ENCODE results near the gene CSNK1G3.
"Not testable (repeated sequence)": the region's sequence is repeated elsewhere in the genome, so short reads cannot be mapped to it uniquely, and the experiment has no call there.

Gene CSNK1G3

GRCh38 chr5:123617561-123617960 lies 105.6 kb downstream of the CSNK1G3 start:
- H3K4me3 ChIP-seq (ENCODE audit: low read depth, low read length) = no peak overlapping the region

GRCh38 chr5:123626051-123626450 lies 114.1 kb downstream of the CSNK1G3 start:
- Histone ChIP-seq H3K4me3 (ENCODE audit: low read depth, low read length) (no peak overlapping the region), H3K36me3 (ENCODE audit: control insufficient read depth, insufficient read depth, low read length) (no peaks in the 10 kb centered on the region), H3K4me1 (ENCODE audit: control insufficient read depth, insufficient read depth, low read length) (no peaks in the 10 kb centered on the region), H3K27me3 (ENCODE audit: control insufficient read depth, insufficient read depth, low read length) (no peaks in the 10 kb centered on the region), H3K9me3 (ENCODE audit: control insufficient read depth, insufficient read depth, low read length) (no peaks in the 10 kb centered on the region), H3K9ac (ENCODE audit: low read depth, low read length) (no peak overlapping the region)

More at GRCh38 chr5:123617561-123617960, 105.6 kb downstream of the CSNK1G3 start:
- Histone ChIP-seq H3K4me1 (ENCODE audit: control insufficient read depth, insufficient read depth, low read length) (no peaks in the 10 kb centered on the region), H3K9me3 (ENCODE audit: control insufficient read depth, insufficient read depth, low read length) (no peaks in the 10 kb centered on the region), H3K9ac (ENCODE audit: low read depth, low read length) (no peak overlapping the region), H3K27me3 (ENCODE audit: control insufficient read depth, insufficient read depth, low read length) (no peaks in the 10 kb centered on the region), H3K36me3 (ENCODE audit: control insufficient read depth, insufficient read depth, low read length) (no peaks in the 10 kb centered on the region)

- Histone ChIP-seq H3K9me3 (ENCODE audit: control insufficient read depth, insufficient read depth, low read length) (no peaks in the 10 kb centered on the region), H3K36me3 (ENCODE audit: control insufficient read depth, insufficient read depth, low read length) (no peaks in the 10 kb centered on the region)
These were observed 117.0 kb downstream of the CSNK1G3 start for GRCh38 chr5:123628860-123629544.

GRCh38 chr5:123636006-123636405 lies 124.0 kb downstream of the CSNK1G3 start:
- Histone ChIP-seq H3K36me3 (ENCODE audit: control insufficient read depth, insufficient read depth, low read length) (no peaks in the 10 kb centered on the region), H3K4me1 (ENCODE audit: control insufficient read depth, insufficient read depth, low read length) (no peaks in the 10 kb centered on the region), H3K4me3 (ENCODE audit: low read depth, low read length) (no peak overlapping the region), H3K27me3 (ENCODE audit: control insufficient read depth, insufficient read depth, low read length) (no peaks in the 10 kb centered on the region), H3K9me3 (ENCODE audit: control insufficient read depth, insufficient read depth, low read length) (no peaks in the 10 kb centered on the region), H3K9ac (ENCODE audit: low read depth, low read length) (no peak overlapping the region)

More at GRCh38 chr5:123628860-123629544, 117.0 kb downstream of the CSNK1G3 start:
- no peaks in the 10 kb centered on the region for H3K4me1 ChIP-seq (ENCODE audit: control insufficient read depth, insufficient read depth, low read length)
- no peak overlapping the region for H3K4me3 ChIP-seq (ENCODE audit: low read depth, low read length)
- H3K27me3 ChIP-seq (ENCODE audit: control insufficient read depth, insufficient read depth, low read length) = no peaks in the 10 kb centered on the region
- H3K9ac ChIP-seq (ENCODE audit: low read depth, low read length) = no peak overlapping the region

GRCh38 chr5:123637028-123637427 lies 125.1 kb downstream of the CSNK1G3 start:
- not testable (repeated sequence) for H3K4me1 ChIP-seq (ENCODE audit: control insufficient read depth, insufficient read depth, low read length); H3K9ac ChIP-seq (ENCODE audit: low read depth, low read length); H3K9me3 ChIP-seq (ENCODE audit: control insufficient read depth, insufficient read depth, low read length); H3K36me3 ChIP-seq (ENCODE audit: control insufficient read depth, insufficient read depth, low read length); H3K27me3 ChIP-seq (ENCODE audit: control insufficient read depth, insufficient read depth, low read length); H3K4me3 ChIP-seq (ENCODE audit: low read depth, low read length)

GRCh38 chr5:123639244-123639643 lies 127.3 kb downstream of the CSNK1G3 start:
- no peaks in the 10 kb centered on the region for H3K9me3 ChIP-seq (ENCODE audit: control insufficient read depth, insufficient read depth, low read length)
- no peak overlapping the region for H3K4me3 ChIP-seq (ENCODE audit: low read depth, low read length)
- H3K4me1 ChIP-seq (ENCODE audit: control insufficient read depth, insufficient read depth, low read length) = no peaks in the 10 kb centered on the region
- H3K9ac ChIP-seq (ENCODE audit: low read depth, low read length) = no peak overlapping the region
- H3K27me3 ChIP-seq (ENCODE audit: control insufficient read depth, insufficient read depth, low read length) = no peaks in the 10 kb centered on the region
- no peaks in the 10 kb centered on the region for H3K36me3 ChIP-seq (ENCODE audit: control insufficient read depth, insufficient read depth, low read length)

- Histone ChIP-seq H3K9ac (ENCODE audit: low read depth, low read length) (no peak overlapping the region), H3K4me3 (ENCODE audit: low read depth, low read length) (no peak overlapping the region), H3K4me1 (ENCODE audit: control insufficient read depth, insufficient read depth, low read length) (no peaks in the 10 kb centered on the region), H3K36me3 (ENCODE audit: control insufficient read depth, insufficient read depth, low read length) (no peaks in the 10 kb centered on the region), H3K27me3 (ENCODE audit: control insufficient read depth, insufficient read depth, low read length) (no peaks in the 10 kb centered on the region), H3K9me3 (ENCODE audit: control insufficient read depth, insufficient read depth, low read length) (no peaks in the 10 kb centered on the region)
These were observed 133.1 kb downstream of the CSNK1G3 start for GRCh38 chr5:123645024-123645603.

- H3K9ac ChIP-seq (ENCODE audit: low read depth, low read length) = no peak overlapping the region
- H3K4me1 ChIP-seq (ENCODE audit: control insufficient read depth, insufficient read depth, low read length) = no peaks in the 10 kb centered on the region
These were observed 135.1 kb downstream of the CSNK1G3 start for GRCh38 chr5:123647066-123647465.

GRCh38 chr5:123651234-123651633 lies 139.3 kb downstream of the CSNK1G3 start:
- H3K4me3 ChIP-seq (ENCODE audit: low read depth, low read length) = no peak overlapping the region
- no peak overlapping the region for H3K9ac ChIP-seq (ENCODE audit: low read depth, low read length)
- H3K36me3 ChIP-seq (ENCODE audit: control insufficient read depth, insufficient read depth, low read length) = no peaks in the 10 kb centered on the region
- H3K27me3 ChIP-seq (ENCODE audit: control insufficient read depth, insufficient read depth, low read length) = no peaks in the 10 kb centered on the region
- H3K4me1 ChIP-seq (ENCODE audit: control insufficient read depth, insufficient read depth, low read length) = no peaks in the 10 kb centered on the region
- no peaks in the 10 kb centered on the region for H3K9me3 ChIP-seq (ENCODE audit: control insufficient read depth, insufficient read depth, low read length)

More at GRCh38 chr5:123647066-123647465, 135.1 kb downstream of the CSNK1G3 start:
- H3K36me3 ChIP-seq (ENCODE audit: control insufficient read depth, insufficient read depth, low read length) = no peaks in the 10 kb centered on the region
- no peaks in the 10 kb centered on the region for H3K27me3 ChIP-seq (ENCODE audit: control insufficient read depth, insufficient read depth, low read length)
- H3K9me3 ChIP-seq (ENCODE audit: control insufficient read depth, insufficient read depth, low read length) = no peaks in the 10 kb centered on the region
- no peak overlapping the region for H3K4me3 ChIP-seq (ENCODE audit: low read depth, low read length)

- Histone ChIP-seq H3K36me3 (ENCODE audit: control insufficient read depth, insufficient read depth, low read length) (no peaks in the 10 kb centered on the region), H3K4me1 (ENCODE audit: control insufficient read depth, insufficient read depth, low read length) (no peaks in the 10 kb centered on the region), H3K4me3 (ENCODE audit: low read depth, low read length) (no peak overlapping the region), H3K9me3 (ENCODE audit: control insufficient read depth, insufficient read depth, low read length) (no peaks in the 10 kb centered on the region), H3K27me3 (ENCODE audit: control insufficient read depth, insufficient read depth, low read length) (no peaks in the 10 kb centered on the region), H3K9ac (ENCODE audit: low read depth, low read length) (no peak overlapping the region)
These were observed 147.0 kb downstream of the CSNK1G3 start for GRCh38 chr5:123659011-123659410.

- Histone ChIP-seq H3K36me3 (ENCODE audit: control insufficient read depth, insufficient read depth, low read length) (no peaks in the 10 kb centered on the region), H3K27me3 (ENCODE audit: control insufficient read depth, insufficient read depth, low read length) (no peaks in the 10 kb centered on the region), H3K4me1 (ENCODE audit: control insufficient read depth, insufficient read depth, low read length) (no peaks in the 10 kb centered on the region), H3K4me3 (ENCODE audit: low read depth, low read length) (no peak overlapping the region), H3K9ac (ENCODE audit: low read depth, low read length) (no peak overlapping the region), H3K9me3 (ENCODE audit: control insufficient read depth, insufficient read depth, low read length) (no peaks in the 10 kb centered on the region)
These were observed 147.5 kb downstream of the CSNK1G3 start for GRCh38 chr5:123659495-123659894.

GRCh38 chr5:123664961-123665360 lies 153.0 kb downstream of the CSNK1G3 start:
- no peaks in the 10 kb centered on the region for H3K9me3 ChIP-seq (ENCODE audit: control insufficient read depth, insufficient read depth, low read length)
- H3K36me3 ChIP-seq (ENCODE audit: control insufficient read depth, insufficient read depth, low read length) = no peaks in the 10 kb centered on the region

More at GRCh38 chr5:123664961-123665360, 153.0 kb downstream of the CSNK1G3 start:
- Histone ChIP-seq H3K9ac (ENCODE audit: low read depth, low read length) (no peak overlapping the region), H3K4me1 (ENCODE audit: control insufficient read depth, insufficient read depth, low read length) (no peaks in the 10 kb centered on the region), H3K4me3 (ENCODE audit: low read depth, low read length) (no peak overlapping the region), H3K27me3 (ENCODE audit: control insufficient read depth, insufficient read depth, low read length) (no peaks in the 10 kb centered on the region)

All from iPS-15b (cell line).